SU-DHL-6 (cell line): ENCODE measurements around the gene RHOJ.

Source experiments
- CTCF ChIP-seq: fragments of 200-600 bp; sonication (generic); IDR thresholded peaks from one replicate; pipeline ENCODE4 v1.5.1; 2017; ENCODE audit warnings: antibody characterized with exemption, mild to moderate bottlenecking, low read length, moderate library complexity; ENCODE audit not compliant: insufficient read depth, poor library complexity, severe bottlenecking
- EZH2phosphoT487 ChIP-seq: fragments of 200-600 bp; sonication (generic), shearing (Covaris generic); conservative IDR thresholded peaks from 2 replicates; pipeline ENCODE4 v1.6.1; 2018; ENCODE audit warnings: mild to moderate bottlenecking, antibody characterized with exemption, low read length, moderate library complexity, mixed read lengths

- TF ChIP-seq CTCF (no peak), EZH2phosphoT487 (no peak)
Observed at GRCh38 chr14:63200035-63200740, 4.1 kb upstream of the RHOJ start.
